Measurements from ENCODE around the gene ACTR1A.
"Not testable (repeated sequence)": the region's sequence is repeated elsewhere in the genome, so short reads cannot be mapped to it uniquely, and the experiment has no call there.

ACTR1A gene

DNA sequence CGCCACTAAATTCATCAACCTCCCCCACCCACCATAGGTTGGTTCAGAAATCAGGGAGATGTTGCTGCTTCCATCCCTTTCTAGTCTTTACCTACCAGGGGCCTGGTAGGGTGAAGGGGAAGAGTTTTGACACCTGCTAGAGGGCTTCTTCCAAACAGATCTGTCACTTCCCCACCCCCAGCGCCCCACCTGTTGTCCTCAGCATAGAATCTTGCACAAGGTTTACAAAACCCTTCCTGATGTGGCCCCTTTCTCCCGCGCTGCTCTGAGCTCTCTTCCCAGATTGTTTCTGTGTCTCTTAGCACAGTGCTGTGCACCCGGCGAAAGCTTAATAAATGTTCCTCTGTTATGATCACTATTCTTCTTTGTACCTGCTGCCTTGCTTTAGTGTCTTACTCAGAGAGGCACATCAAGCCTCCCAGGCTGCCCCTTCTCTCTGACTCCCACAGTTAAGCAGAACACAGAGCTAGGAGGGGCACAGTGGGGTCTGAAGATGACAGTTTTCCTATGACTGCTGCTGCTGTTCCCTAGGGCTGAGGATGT is 39.9 kb downstream of the ACTR1A start:
- intact Hi-C loops (cut with DNase I), result loop anchor here (5.0 kb wide), 1 partner anchor 40 kb away; the partner anchor contains the start of gene FBXL15
- DNase-seq, result no peak

- peak; percentile 76 to 96 (median 92) for DNase-seq
- intact Hi-C loops (cut with DNase I), result loop anchor here (5.0 kb wide), 1 partner anchor 39 kb away; the partner anchor contains the start of gene FBXL15
Observed at GRCh38 chr10:102461187-102462054, 41.1 kb downstream of the ACTR1A start.

- intact Hi-C loops (cut with DNase I), result loop anchor here (5.0 kb wide), 1 partner anchor 39 kb away; the partner anchor contains the start of gene FBXL15
- DNase-seq, result peak in 4 of 42 donors; percentile 13 to 45 (median 25)
Observed at GRCh38 chr10:102460836-102461186, 41.7 kb downstream of the ACTR1A start.

DNA sequence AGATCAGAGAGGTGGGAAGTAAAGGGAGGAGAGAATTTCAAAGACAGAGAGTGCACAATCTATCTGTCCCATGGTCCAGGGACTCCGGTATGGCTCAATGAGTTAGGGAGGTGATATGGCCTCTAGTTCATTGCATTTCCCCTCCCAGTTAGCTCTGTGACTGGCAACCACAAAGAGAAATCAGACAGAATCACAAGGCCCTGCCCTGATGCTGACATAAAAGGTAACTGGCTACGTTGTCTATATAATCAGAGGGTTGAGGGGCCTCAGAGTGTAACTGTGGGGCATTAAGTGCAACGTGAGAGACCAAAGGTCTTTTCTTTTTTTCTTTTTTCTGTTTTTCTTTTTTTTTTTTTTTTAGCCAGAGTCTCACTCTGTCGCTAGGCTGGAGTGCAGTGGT is 43.9 kb downstream of the ACTR1A start:
- intact Hi-C loops (cut with DNase I), result no loop called here
- no peak for DNase-seq

DNA sequence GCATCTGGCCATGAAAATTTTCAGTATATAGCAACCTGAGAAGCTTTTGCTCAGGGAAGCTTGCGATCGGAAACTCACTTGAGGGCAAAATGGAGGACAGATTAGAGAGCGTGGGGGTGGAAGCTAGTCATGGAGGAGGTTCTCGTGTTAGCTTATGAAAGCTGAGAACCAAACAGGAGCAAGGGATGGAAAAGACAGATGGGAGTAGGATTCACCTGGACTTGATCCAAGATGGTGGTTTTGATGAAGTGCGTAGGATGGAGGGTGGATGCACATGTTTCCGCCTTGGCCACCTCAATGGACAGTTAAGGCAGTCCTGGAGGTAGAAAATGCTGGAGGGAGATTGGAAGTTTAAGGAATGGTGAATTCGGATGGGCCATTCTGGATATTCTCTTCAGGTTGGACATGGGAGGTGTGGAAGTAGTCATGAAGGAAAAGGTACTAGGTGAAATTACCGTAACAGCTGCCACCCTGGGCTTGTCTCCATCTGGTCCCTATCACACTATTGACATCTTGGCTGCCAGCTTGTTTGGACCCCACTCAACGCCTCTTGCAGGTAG is 44.8 kb downstream of the ACTR1A start:
- DNase-seq, result no peak
- intact Hi-C loops (cut with DNase I), result no loop called here

DNA sequence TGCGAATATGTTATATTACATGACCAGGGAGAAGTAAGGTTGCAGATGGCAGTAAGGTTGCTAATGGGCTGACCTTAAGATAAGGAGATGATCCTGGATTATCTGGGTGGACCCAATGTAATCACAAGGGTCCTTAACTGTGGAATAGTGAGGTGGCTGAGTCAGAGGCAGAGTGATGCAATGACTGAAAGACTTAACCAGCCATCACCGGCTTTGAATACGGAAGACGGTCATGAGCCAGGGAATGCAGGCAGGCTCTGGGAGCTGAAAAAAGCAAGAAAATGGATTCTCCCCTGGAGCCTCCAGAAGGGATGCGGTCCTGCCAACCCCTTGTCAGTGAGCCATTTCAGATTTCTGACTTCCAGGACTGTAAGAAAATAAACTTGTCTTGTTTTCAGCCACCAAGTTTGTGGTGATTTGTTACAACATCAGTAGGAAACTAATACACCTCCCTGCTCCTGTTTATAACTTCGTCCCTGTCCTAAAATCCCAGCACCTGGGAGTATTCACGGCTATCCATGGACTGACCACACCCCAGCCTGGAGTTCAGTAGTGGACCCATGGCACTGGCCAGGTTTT is 46.5 kb downstream of the ACTR1A start:
- DNase-seq, result no peak
- intact Hi-C loops (cut with DNase I), result no loop called here

DNA sequence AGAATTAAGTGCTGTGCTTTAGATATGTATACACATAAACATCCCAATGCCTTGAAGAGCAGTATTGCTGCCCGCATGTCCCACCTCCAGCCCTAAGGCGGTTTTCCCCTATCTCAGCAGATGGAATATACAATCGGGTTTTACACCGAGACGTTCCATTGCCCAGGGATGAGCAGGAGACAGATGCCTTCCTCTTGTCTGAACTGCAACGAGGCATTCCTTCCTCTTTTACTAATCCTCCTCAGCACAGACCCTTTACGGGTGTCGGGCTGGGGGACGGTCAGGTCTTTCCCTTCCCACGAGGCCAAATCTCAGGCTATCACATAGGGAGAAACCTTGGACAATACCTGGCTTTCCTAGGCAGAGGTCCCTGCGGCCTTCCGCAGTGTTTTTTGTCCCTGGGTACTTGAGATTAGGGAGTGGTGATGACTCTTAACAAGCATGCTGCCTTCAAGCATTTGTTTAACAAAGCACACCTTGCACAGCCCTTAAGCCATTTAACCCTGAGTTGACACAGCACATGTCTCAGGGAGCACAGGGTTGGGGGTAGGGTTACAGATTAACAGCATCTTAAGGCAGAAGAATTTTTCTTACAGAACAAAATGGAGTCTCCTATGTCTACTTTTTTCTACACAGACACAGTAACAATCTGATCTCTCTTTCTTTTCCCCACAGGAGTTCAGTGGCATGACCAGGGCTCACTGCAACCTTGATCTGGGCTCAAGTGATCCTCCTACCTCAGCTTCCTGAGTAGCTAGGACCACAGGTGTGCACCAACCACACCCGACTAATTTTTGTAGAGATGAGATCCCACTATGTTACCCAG is 47.6 kb downstream of the ACTR1A start:
- intact Hi-C loops (cut with DNase I); DNase-seq: not testable (repeated sequence)

DNA sequence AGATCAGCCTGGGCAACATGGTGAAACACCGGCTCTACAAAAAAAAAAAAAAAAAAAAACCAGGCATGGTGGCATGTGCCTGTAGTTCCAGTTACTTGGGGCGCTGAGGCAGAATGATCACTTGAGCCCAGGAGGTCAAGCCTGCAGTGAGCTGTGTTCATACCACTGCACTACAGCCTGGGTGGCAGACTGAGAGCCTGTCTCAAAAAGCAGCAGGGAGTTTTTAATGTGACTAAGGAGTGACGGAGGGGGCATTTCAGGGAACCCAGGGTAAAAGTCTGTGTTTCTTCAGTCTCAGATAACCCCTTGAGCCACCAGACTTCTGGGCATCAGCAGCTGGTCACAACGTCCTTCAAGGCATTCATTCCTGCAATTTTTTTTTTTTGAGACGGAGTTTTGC is 49.0 kb downstream of the ACTR1A start:
- DNase-seq, result no peak
- intact Hi-C loops (cut with DNase I), result no loop called here

GRCh38 chr10:102452672-102453340 is 49.7 kb downstream of the ACTR1A start:
- intact Hi-C loops (cut with DNase I), result no loop called here
- peak in 22 of 42 donors; percentile 12 to 71 (median 34) for DNase-seq

DNA sequence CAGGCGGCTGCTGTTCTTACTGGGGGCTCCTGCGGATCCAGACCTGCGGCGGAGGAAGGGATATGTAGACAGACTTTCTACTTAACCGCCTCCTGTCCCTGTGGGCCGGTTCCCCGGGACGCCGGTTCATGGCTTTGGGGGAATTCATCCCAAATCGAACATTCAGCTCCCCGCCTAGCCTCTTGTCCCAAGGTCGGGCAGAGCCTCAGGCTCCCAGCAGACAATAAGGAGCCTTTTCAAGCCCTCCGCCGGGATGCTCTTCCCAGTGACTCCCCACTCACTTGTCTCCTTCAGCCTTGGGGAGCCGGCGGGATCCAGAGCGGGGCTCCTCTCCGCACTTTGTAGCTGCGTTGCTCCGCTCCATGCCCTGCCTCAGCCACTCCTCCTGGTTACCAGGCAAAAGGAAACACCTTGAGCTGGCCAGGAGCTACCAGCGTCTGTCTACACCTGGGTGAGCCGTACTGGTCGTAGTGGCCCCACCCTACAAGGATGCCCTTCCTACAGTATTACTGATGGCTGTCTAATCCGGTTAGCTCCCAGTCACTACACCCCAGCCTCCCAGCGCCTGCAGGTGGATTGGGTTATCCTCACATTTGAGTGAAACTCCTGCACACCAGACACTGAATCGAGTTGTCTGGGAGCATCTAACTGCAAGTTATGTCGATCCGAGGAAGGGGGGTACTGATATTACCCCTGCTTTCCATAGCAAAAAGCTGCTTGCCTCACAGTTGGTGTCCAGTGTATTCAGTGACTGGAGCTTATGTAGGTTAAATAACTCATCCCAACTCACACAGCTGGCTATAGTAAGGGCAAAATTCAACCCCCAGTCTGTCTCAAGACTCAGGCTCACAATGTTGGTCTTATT is 51.2 kb downstream of the ACTR1A start, which contains the start of gene C10orf95:
TSS of gene C10orf95 (minus strand) at position 439 of the 865 bp plus-strand sequence. CDS start 450 bp downstream, outside the sequence.
- peak in 18 of 42 donors; percentile 16 to 57 (median 36) for DNase-seq
- intact Hi-C loops (cut with DNase I), result no loop called here

DNA sequence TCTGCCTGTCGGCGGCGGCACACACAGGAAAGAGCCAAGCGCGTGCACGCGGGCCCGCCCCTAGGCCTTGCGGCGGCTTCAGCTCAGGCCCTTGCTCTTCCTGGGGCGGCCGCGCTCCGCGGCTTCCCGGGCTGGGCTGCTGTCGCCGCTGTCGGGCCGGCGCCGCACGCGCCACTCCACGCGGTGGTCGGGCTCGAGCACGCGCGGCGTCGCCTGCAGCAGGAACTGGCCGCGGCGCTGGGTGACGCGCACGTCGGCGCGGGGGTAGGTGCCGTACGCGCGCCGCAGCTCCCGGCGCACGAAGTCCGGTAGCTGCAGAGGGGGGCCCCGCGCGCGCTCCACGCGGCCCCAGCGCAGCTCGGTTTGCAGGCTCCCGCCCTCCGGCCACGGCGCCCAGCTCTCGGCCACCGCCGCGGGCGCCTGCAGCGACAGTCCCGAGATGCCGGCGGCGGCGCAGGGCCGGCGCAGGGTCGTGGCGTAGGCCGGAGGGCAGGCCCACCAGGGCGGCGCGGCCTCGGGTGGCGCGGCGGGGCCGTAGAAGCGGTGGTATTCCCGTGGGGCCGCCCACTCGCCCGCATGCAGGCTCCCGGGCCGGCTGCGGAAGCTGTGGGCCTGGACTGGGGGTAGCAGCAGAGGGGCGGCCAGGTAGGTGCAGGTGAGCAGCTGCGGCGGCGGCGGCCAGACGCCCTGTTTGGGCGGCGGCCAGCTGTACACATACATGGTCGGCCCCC is 52.0 kb downstream of the ACTR1A start:
- peak; percentile 44 to 93 (median 84) for DNase-seq
- intact Hi-C loops (cut with DNase I), result no loop called here

GRCh38 chr10:102450124-102450373 is 52.5 kb downstream of the ACTR1A start:
- peak in 1 of 42 donors; percentile 21 for DNase-seq
- intact Hi-C loops (cut with DNase I), result no loop called here

GRCh38 chr10:102449321-102450123 is 53.0 kb downstream of the ACTR1A start:
- intact Hi-C loops (cut with DNase I), result no loop called here
- DNase-seq, result peak; percentile 57 to 94 (median 79)

GRCh38 chr10:102444851-102445250 is 57.7 kb downstream of the ACTR1A start:
- intact Hi-C loops (cut with DNase I), result no loop called here
- DNase-seq, result no peak

GRCh38 chr10:102438374-102438773 is 64.1 kb downstream of the ACTR1A start:
- DNase-seq, result no peak
- intact Hi-C loops (cut with DNase I), result no loop called here

DNA sequence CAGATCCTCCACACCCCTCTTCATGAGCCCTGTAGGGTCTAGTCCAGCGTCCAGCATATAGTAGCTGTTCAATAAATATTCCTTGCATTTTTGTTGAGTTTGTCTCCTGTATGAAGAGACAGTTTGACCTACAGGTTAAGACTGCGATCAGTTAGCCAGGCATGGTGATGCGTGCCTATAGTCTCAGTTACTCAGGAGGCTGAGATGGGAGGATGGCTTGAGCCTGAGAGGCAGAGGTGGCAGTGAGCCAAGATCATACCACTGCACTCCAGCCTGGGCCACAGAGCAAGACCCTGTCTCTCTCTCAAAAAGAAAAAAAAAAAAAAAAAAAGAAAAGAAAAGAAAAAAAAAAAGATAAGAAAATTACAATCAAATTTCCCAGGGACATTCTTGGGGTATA is 65.0 kb downstream of the ACTR1A start:
- intact Hi-C loops (cut with DNase I), result no loop called here
- DNase-seq, result no peak

All from head of caudate nucleus (tissue), 42 donors.